ENCODE data around the gene CINP.
"Not testable (repeated sequence)": the region's sequence is repeated elsewhere in the genome, so short reads cannot be mapped to it uniquely, and the experiment has no call there.

Gene CINP

DNA sequence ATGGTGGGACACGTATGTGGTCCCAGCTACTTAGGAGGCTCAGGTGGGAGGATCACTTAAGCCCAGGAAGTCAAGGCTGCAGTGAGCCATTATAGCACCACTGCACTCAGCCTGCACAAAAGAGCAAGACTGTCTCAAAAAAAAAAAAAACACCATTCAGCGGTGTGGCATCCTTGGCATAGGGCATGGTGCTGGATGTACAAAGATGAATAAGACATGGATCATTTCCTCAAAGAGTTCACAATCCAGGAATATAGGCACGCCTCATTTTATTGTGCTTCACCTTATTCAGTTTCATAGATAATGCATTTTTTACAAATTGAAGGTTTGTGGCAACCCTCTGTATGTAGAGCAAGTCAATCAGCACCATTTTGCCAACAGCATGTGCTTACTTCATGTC lies 6.4 kb downstream of the CINP start:
- no peak for DNase-seq (ENCODE audit: low read depth in 2 of 2, low spot score in 1 of 2)

DNA sequence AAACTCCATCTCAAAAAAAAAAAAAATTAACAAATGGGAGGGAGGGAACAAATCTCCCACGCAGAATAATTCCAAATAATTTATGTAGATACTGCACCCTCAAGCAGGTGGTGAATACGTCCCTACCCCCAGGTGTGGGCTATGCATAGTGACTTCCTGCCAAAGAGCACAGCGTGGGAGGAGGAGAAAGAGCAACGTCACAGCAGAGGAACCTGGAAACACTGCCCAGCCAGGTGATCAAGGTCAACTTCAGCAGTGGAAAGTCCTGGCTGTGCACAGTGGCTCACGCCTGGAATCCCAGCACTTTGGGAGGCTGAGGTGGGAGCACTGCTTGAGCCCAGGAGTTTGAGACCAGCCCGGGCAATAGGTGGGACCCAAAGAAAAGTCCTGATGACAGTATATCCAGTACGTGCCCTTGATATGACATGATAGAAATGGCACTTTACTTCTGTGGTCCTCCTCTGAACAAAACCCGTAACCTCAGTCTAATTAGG lies 9.5 kb downstream of the CINP start:
- no peak for DNase-seq (ENCODE audit: low read depth in 2 of 2, low spot score in 1 of 2)

DNA sequence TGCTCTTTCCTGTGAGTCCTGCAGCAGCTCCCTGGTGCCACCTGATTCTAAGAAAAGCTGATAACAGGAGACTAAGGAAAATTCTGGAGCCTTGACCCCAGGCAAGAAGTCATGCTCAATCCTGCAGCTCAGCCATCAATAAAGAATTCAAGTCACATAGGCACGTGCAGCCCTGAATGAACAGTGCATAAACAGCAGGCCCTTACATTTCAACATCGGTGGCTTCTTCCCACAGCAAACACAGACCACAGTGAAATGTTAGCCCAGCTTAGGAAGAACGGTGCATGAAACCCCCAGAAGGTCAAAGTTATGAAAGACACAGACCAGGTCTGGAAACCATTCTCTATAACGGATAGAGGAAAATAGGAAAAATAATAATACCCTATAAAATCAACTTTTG lies 10.5 kb downstream of the CINP start:
- no peak for DNase-seq (ENCODE audit: low read depth in 2 of 2, low spot score in 1 of 2)

DNA sequence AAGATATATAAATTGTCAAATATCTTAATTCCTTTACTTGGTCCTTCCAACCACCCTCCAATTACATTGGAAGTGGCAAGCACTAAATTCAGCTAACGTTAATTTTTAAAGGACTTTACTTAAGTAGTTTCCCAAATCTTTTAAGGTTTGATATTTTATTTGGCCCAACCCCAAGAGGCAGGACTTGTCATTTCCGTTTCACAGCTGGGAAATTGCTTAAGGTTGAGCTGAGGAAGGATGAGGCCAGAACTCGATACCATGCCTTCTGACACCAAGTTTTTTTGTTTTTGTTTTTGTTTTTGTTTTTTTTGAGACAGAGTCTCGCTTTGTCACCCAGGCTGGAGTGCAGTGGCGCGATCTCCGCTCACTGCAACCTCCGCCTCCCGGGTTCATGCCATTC lies 11.1 kb downstream of the CINP start:
- DNase-seq (ENCODE audit: low read depth in 2 of 2, low spot score in 1 of 2) = not testable (repeated sequence)

DNA sequence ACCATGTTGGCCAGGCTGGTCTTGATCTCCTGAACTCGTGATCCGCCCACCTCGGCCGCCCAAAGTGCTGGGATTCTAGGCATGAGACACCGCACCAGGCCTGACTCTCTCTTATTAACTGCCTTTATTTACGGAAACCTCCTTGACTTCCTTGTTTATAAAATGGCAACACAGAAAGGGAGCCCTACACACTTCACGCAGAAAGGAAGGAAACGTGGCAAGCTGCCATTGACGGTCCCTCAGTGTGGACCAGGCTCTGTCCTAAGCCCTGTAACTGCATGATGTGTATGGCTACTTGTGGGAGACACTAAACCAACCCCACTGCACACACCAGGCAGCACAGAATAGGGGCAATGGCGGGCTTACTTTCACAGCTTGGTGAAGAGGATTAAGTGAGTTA lies 11.7 kb downstream of the CINP start:
- no peak for DNase-seq (ENCODE audit: low read depth in 2 of 2, low spot score in 1 of 2)

DNA sequence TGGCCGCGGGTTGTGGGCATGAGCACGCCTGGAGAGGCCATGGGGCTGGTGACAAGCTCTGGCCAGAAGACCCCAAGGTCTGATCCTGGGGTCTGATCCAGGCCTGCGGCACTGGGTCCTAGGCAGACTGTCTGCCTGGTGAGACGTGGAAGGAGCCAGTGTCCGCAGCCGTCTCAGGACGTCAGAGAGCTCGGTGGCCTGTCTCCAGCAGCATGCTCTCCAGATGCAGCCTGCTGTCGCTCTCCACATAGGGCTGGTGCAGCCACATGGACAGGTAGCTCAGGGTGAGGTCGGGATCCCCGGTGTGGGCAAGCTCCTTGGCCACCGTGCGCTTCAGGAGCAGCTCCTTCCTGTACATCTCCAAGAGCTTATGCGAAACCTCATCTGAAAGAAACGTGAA lies 14.3 kb downstream of the CINP start:
- DNase-seq (ENCODE audit: low read depth in 2 of 2, low spot score in 1 of 2) = no peak

DNA sequence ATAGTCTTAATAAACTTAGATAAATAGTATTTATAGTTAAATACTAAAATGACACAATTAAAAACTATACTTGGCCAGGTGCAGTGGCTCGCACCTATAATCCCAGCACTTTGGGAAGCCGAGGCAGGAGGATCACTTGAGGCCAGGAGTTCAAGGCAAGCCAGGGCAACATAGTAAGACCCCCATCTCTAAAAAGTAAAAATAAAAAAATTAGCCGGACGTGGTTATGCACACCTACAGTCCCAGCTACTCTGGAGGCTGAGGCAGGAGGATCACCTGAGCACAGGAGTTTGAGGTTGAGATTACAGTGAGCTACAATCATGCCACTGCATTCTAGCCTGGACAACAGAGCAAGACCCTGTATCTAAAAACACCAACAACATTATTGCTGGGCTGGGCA lies 16.0 kb downstream of the CINP start:
- no peak for DNase-seq (ENCODE audit: low read depth in 2 of 2, low spot score in 1 of 2)

DNA sequence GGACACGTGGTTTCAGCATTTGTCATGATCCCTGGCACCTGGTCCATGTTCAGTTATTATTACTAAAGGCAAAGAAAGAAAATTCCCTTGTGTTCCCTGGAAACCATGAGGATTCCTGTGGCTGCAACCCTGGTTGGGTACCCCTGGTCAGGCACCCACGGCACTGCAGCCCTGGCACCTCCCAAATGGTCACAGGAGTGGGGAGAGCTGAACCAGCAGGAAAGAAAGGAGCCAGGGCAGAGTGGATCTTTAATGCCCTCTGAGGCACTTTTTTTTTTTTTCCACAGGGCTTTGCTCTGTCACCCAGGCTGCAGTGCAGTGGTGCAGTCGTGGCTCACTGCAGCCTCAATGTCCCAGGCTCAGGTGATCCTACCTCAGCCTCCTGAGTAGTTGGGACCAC lies 17.5 kb downstream of the CINP start:
- no peak for DNase-seq (ENCODE audit: low read depth in 2 of 2, low spot score in 1 of 2)

DNA sequence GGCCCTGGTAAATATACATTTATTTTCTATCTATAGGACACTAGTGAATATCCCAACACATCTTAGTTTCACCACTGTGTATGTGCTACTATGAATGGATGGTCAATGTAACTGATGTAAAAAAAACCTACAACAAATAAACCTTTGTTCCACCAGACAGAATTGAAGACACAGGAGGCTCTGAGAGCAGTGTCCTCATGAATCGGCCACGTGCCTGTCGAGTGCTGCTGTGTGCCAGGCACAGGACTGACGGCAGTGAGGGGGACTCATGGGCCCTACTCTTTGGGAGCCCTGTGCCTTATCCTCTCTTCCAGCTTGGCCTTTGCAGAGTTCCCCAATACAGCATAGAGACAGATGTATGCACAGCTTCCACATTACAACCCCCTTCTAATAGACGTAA lies 18.2 kb downstream of the CINP start:
- no peak for DNase-seq (ENCODE audit: low read depth in 2 of 2, low spot score in 1 of 2)

DNA sequence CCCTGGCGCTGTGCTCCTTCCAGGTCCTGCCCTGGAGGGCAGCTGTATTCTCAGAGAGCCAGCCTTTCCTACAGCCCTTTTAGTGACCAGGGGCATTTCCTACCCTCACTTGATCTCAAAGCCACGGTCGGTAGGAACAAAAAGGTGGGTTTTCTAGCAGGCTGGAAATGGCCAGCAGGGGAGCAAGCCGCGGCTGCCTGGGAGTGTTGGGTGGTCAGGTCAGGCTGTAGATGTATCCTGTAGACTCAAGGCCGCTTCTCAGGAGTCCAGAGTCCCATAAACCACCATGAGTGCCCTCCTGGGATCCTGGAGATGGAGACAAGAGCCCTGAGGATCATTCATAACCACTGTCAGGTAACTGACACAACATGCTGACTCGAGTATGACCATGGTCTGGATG lies 18.6 kb downstream of the CINP start:
- no peak for DNase-seq (ENCODE audit: low read depth in 2 of 2, low spot score in 1 of 2)

DNA sequence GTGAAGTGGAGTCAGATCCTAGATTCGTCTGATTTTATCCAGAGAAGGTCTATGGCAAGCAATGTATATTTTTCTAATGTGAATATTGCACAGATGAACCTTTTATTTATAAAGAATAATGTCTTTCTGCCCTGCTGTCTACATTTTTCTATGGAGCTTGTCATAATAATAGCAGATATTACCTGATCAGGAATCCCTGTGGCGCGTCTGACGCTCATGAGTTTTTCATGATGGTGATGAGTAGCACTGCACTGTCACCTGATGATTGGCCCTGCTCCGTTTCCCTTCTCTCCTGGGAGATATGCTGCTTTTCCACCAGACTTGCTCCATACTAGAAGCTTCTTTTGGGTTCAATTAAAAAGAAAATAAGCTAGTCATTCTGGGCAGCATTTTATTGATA lies 20.5 kb downstream of the CINP start:
- DNase-seq (ENCODE audit: low read depth in 2 of 2, low spot score in 1 of 2) = no peak

DNA sequence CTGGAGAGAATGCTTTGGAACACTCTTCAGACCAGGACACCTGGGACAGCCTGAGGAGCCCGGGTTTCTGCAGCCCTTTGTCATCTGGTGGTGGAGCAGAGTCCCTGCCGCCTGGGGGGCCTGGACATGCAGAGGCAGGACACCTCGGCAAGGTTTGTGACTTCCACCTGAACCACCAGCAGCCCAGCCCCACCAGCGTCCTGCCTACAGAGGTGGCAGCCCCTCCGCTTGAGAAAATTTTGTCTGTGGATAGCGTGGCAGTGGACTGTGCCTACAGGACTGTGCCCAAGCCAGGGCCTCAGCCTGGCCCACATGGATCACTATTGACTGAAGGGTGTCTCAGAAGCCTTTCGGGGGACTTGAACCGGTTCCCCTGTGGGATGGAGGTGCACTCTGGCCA lies 21.1 kb downstream of the CINP start:
- DNase-seq (ENCODE audit: low read depth in 2 of 2, low spot score in 1 of 2) = no peak

DNA sequence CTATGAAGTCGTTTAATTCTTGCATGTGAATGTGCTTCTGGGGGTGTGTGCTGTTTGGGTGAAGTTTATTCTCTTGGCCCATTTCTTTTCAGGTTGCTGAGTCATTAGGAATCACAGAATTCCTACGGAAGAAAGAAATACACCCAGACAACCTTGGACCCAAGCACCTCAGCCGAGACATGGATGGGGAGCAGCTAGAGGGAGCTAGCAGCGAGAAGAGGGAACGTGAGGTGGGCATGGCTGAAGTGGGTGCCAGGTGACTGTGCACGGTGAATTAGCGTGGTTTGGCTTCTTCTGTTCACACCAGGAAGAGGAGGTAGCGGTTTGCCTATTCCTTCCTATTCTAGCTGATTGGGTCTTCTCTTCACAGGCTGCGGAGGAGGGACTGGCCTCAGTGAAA lies 24.0 kb downstream of the CINP start:
- no peak for DNase-seq (ENCODE audit: low read depth in 2 of 2, low spot score in 1 of 2)

DNA sequence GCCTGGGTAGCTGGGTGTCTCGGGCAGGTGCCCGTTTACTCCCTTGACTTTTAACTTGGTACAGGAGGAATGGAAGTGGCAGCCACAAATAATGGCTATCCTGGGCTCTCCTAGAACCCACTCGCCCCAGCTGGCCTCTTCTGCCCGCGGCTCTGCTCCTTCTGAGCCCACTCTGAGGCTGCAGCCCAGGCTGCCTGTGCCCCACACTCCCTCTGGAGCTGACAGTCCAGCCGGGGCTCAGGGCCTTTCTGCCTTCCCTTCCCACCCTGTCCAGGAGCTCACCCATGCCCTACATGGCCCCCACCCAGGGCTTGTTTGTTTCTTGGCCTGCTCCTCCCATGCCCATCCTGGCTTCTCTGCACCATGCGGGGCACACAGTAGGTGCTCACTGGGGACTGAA lies 27.5 kb downstream of the CINP start:
- DNase-seq (ENCODE audit: low read depth in 2 of 2, low spot score in 1 of 2) = no peak

DNA sequence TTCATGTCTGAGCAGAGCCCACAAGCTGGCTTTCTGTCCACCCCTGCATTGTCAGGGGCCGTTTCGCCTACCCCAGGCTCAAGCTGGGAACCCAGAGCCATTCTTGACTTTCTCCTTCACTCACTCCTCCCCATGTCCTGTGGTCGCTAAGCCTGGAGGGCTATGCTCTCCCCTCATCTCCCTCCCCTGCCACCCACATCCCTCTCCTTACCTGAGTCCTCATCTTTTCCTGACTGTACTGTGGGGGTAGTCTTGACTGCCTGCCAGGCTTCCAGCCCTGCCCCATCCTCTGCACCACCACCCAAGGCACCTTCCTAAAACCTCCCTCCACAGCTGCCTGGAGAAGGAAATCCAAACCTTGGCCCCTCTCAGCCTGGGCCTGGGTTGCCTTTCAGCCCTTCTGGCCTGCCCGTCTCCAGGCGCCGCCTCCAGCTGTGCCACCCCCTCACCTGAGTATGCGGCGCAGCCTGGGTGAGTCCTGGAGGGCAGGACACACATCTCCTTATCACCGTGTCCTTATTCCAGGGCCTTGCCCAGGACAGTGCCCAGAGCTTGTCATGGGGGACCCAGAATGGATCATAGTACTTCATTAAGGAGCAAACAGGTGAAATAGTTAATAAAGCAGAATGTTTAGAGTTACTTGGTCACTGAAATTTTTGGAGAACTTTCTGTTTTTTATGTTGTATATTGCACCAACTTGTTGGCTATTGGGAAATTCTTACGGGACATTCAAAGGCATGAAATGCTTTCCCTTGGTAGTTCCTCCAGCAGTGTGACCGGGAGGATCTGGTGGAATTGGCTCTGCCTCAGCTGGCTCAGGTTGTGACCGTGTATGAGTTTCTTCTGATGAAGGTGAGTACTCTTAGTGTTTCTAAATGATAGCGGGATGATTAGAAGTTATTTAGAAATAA lies 28.6 kb downstream of the CINP start:
- no peak for DNase-seq (ENCODE audit: low read depth in 2 of 2, low spot score in 1 of 2)

DNA sequence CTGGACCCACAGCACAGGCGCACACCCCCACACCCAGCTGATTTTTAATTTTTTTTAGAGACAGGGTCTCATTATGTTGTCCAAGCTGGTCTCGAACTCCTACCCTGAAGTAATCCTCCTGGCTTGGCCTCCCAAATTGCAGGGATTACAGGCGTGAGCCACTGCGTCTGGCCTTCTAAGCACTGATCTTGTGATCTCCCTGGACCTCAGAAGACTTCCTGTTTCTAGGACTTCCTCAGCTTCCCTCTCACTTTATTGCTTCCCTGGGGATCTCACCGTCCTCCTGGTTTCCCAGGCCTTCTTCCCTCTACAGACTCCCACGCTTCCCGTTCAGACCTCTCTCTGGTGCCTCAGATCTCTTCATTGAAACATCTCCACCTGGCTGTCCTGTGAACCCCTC lies 29.3 kb downstream of the CINP start:
- no peak for DNase-seq (ENCODE audit: low read depth in 2 of 2, low spot score in 1 of 2)

DNA sequence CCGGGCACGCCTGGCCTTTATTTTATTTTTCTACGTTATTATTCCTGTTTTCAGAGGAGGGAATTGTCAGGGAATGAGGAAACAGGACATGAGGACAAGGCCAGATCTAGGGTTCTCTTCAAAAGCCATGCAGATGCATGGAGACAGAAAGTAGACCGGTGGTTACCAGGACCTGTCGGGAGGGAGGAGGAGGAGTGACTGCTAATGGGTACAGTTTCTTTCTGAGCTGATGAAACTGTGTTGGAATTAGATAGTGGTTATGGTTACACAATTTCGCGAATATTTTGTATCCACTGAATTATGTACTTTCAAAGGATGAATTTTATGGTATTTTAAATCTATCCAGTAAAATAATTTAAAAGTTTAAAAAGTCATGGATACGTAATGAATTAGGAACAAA lies 31.9 kb downstream of the CINP start:
- DNase-seq (ENCODE audit: low read depth in 2 of 2, low spot score in 1 of 2) = no peak

DNA sequence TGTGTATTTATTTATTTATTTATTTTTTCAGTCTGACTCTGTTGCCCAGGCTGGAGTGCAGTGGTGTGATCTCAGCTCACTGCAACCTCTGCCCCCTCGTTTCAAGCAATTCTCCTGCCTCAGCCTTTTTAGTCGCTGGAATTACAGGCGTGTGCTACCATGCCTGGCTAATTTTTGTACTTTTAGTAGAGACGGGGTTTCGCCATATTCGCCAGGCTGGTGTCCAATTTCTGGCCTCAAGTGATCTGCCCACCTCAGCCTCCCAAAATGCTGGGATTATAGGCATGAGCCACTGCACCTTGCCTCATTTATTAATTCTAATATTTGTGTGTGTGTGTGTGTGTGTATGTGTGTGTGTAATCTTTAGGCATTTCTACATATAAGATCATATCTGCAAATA lies 33.3 kb downstream of the CINP start:
- not testable (repeated sequence) for DNase-seq (ENCODE audit: low read depth in 2 of 2, low spot score in 1 of 2)

DNA sequence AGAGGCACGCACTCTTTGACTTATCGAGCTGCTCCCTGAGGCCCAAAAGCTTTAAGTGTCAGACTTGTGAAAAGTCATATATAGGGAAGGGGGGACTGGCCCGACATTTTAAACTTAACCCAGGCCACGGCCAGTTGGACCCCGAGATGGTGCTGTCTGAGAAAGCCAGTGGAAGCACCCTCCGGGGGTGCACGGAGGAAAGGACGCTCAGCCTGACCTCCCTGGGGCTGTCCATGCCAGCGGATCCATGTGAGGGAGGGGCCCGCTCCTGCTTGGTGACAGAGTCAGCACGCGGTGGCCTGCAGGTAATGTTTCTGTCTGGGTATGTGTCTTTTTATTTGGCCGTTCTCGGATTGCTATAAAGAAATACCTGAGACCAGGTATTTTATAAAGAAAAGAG lies 36.1 kb downstream of the CINP start:
- DNase-seq (ENCODE audit: low read depth in 2 of 2, low spot score in 1 of 2) = no peak

DNA sequence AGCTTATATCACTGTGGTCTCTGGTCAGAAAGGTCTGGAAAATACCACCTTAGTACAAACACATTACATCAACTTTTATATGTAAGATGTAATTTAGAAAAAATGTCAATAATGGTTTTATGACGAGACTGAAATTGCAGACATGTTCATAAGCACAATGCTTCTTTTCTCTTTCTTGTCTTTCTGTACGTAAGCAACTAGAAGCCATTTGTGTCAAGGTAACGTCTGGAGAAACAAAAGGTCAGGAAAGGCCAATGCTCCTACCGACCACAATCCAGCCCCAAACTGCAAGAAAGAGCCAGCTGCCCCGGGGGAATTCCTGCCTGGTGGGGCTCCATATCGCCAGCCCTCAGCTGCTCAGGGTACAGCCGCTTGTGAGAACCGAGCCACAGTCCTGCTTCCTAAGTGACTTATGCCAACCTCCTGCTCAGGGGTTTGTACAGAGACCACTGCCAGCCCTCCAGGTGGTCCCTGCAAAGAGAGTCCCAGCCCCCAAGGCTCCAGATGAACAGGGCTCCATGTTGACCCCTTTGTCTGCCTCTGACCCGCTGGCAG lies 36.8 kb downstream of the CINP start:
- no peak for DNase-seq (ENCODE audit: low read depth in 2 of 2, low spot score in 1 of 2)

DNA sequence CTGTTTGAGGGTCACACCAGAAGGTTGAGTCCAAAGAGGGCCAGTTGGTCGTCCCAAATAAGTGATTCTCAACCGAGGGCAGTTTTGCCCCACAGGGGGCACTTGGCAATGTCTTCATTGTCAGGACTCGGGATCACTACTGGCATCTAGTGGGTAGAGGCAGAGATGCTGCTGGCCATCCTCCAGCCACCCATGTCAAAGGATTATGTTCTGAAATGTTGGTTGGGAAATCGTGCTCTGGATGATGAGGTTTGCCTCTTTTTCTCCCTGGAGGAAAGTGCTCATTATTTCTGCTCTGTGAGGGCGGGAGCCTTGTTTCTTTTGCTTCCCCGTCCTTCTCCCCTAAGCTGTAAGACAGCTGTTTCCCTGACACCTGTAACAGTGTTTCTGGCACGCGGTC lies 39.6 kb downstream of the CINP start:
- DNase-seq (ENCODE audit: low read depth in 2 of 2, low spot score in 1 of 2) = no peak

DNA sequence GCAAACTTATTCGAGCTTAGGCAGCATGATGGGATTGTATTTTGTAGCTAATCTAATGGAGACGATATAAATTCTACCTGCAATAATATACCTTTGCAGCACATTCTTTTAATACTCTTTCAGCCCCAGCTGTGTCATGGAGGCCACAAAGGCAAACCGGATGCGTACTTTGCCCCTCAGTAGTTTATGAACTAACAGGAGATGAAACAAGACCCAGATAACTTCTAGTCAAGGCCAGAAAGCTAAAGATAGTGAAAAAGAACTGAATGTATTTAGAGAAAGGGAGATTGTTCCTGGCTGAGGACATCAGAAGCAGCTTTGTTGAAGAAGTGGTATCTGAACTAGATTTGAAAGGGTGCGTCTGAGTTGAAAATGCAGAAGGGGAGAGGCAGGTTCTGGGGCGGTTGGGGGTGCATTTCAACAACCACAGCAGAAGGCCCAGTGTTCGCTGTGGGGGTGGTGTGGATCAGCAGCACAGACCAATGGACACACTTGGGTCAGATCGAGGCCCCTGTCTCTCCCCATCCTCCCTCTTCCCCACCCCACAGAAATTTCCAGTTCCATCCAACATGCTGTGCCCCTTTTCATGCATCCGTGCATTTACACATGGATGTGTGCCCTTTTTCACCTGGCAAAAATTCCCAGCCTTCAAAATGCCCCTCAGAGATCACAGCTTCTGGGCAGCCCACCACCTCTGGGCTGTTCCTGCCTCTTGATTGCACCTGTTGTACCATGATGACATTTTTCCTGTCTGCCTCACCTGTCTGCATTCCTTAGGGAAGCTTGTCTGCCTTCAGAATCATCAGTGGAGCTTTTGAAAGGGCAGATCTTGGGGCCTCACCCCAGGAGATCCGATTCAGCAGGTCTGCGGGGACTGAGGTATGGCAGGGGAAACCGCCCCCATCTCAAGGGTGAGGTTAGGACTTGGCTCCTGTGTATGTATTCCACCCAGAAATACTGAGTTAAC lies 41.0 kb downstream of the CINP start:
- DNase-seq (ENCODE audit: low read depth in 2 of 2, low spot score in 1 of 2) = no peak
